Epidermal melanocyte (primary cell): ENCODE results near the gene KANTR.

Experiments
- DNase-seq: peaks from one replicate; pipeline ENCODE4 v3.0.0; 2011; ENCODE audit warnings: low spot score; ENCODE audit not compliant: insufficient read length

The KANTR gene

DNA sequence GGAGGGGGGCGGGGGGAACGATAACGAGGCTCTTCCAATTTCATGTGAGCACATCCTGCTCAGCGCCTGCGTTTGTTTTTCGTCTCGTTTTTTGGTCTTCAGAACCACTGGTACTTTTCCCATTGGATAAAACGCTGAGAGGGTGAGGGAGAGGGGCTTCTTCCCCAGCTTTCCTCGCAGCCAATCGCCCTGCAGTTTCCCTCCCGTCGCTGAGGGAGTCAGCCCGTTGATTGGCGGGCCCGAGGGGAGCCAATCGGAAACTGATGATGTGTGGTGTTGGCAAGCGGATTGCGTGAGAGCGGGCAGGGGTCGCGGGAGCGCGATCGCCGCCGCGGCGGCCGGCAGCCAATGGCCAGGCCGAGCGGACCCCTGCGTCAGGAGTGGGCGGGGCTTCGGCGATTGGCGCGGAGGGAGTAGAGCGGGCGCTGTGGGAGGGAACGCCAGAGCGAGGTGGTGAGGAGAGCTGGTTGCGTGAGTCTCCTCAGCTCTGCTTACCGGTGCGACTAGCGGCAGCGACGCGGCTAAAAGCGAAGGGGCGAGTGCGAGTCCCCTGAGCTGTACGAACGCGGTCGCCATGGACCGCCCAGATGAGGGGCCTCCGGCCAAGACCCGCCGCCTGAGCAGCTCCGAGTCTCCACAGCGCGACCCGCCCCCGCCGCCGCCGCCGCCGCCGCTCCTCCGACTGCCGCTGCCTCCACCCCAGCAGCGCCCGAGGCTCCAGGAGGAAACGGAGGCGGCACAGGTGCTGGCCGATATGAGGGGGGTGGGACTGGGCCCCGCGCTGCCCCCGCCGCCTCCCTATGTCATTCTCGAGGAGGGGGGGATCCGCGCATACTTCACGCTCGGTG is 11.8 kb upstream of the KANTR start, which contains the start of gene TSPYL2:
Gene TSPYL2 (plus strand): TSS at position 443 of the 848 bp plus-strand sequence. CDS start 132 bp downstream, at position 575.
- DNase-seq, result peak; percentile 85

DNA sequence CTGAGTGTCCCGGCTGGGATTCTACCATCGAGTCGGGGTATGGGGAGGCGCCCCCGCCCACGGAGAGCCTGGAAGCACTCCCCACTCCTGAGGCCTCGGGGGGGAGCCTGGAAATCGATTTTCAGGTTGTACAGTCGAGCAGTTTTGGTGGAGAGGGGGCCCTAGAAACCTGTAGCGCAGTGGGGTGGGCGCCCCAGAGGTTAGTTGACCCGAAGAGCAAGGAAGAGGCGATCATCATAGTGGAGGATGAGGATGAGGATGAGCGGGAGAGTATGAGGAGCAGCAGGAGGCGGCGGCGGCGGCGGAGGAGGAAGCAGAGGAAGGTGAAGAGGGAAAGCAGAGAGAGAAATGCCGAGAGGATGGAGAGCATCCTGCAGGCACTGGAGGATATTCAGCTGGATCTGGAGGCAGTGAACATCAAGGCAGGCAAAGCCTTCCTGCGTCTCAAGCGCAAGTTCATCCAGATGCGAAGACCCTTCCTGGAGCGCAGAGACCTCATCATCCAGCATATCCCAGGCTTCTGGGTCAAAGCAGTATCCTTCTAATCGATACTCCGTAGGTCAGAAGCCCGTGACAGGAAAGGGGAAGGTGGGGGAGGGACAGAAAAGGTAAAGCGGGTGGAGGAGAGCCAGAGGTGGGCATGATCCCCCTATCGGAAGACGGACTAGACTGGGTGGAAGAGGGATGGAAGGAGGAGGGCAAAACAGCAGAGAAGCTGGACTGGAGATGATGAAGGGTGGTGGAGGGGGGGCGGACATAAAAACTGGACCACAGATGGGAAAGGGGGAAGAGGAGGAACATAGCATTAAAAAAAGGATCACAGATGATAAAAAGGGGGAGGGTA is 10.9 kb upstream of the KANTR start:
- no peak for DNase-seq

DNA sequence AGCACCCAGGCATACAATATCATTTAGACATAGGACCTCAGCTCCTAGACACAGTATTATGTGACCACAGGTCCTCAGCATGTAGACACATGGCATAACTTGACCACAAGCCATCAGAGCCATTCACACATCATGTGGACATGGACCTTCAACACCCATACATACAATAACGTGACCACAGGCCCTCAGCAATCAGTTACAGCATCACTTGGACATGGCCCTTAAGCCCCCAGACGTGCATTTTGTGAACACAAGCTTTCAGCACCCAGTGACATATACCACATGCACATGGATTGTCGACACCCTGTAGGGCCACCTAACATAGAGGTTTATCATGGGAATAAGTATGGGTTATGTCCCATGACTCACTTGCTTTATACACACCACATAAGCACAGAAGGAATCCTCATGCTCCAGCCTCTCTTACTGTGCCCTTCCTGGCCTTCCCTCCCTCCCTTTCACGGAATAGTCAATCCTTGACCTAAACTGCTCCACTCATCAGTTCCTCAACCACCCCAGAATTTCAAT is 9.8 kb upstream of the KANTR start:
- no peak for DNase-seq

DNA sequence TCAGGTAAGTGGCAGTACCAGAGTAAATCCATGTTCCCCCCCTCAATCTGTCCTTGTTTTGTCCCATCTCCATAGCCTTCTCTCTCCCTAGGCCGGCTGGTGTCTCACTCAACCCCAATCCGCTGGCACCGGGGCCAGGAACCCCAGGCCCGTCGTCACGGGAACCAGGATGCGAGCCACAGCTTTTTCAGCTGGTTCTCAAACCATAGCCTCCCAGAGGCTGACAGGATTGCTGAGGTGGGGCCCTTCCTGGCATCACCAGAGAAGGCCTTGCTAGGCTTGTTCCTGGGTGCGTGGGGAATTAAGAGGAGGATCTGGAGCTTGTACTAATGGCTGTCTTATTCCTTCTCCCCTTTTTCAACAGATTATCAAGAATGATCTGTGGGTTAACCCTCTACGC is 9.1 kb upstream of the KANTR start:
- DNase-seq, result no peak

DNA sequence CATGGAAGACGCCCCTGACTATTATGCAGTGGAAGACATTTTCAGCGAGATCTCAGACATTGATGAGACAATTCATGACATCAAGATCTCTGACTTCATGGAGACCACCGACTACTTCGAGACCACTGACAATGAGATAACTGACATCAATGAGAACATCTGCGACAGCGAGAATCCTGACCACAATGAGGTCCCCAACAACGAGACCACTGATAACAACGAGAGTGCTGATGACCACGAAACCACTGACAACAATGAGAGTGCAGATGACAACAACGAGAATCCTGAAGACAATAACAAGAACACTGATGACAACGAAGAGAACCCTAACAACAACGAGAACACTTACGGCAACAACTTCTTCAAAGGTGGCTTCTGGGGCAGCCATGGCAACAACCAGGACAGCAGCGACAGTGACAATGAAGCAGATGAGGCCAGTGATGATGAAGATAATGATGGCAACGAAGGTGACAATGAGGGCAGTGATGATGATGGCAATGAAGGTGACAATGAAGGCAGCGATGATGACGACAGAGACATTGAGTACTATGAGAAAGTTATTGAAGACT is 8.2 kb upstream of the KANTR start:
- no peak for DNase-seq

DNA sequence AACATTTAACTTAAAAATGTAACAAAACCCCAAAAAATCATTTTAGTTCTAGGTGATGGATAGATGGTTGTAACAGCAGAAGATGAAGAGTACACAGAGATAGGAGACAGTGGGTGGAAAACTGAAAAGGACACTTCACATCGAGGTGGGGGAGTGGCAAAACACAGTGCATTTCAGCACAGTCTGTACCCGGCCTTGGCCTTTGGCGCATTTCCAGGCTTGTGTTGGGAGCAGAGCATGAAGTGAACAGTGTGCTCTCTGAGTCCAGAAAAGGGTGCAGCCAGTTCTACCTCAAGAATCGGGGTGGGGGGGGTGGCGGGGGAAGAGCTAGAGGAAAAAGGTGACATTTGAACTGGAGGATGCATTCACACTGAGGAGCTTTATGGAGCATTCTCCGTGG is 7.5 kb upstream of the KANTR start:
- DNase-seq, result no peak

DNA sequence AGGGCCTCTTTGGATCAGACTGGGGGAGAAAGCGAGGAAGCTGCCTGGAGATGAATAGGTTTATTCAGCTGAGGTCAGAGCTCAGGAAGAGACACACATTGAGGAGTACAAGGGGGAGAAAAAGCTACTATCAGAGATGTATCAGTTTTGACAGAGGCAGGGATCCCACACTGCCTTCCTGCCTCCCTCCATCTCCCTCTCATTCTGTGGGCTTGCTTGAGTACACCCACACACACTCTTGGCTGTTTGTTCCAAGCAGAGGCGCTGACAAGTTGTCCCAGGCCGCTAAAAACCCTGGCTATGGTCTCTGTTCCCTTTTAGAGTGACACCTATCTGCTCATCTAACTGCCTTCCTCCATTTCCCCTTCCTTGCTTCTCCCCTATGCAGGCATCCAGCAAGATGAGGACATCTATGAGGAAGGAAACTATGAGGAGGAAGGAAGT is 6.5 kb upstream of the KANTR start:
- no peak for DNase-seq

DNA sequence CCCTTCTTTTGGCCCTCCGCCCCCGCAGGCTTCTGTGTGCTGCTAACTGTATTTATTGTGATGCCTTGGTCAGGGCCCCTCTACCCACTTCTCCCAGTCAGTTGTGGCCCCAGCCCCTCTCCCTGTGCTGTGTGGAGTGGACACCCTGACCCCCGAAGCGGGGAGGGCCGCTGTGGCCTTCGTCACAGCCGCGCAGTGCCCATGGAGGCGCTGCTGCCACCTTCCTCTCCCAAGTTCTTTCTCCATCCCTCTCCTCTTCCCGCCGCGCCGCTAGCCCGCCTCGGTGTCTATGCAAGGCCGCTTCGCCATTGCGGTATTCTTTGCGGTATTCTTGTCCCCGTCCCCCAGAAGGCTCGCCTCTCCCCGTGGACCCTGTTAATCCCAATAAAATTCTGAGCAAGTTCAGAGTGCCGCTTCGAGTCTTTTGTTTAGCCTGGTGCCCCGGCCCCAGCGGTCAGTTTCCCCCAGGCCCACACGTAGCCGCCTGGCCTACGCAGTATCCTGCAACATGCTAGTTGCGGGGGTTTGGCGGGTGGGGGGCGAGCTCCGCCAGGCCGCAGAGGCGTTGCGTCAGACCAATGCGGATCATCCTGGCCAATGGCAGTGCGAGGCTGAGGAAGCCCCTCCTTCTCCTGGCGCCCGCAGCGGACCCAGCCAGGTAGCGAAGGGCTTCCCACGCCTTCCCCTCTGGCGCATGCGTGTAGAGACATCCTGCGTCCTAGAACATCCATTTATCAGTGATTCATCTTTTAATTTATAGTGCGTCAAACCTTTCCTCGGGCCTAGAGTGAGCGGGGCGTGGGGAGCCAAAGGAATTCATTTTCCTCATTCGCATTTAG is 5.6 kb upstream of the KANTR start:
- DNase-seq, result no peak

DNA sequence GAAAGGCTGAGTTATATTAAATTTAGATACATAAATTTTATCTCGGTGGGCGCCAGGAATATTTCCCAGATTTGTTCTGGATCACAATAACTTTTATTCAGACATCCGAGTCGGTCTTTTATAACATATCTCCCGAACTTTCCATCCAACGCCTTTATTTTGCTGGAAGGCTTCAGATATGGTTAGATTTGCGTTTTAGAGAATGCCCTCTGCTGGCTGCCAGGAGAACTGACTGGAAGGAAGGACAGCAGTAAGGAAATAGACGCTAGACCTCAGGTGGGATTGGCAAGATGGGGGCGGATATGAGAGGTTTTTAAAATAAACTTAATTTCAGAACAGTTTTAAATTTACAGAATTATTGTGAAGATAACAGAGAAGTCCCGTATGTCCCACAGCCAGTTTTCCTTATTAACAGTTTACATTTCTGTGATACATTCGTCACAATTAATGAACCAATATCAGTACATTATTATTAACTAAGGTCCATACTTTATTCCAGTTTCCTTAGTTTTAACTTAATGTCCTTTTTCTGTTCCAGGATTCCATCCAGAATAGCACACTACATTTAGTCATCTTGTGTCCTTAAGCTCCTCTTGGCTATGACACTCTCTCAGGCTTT is 4.6 kb upstream of the KANTR start:
- DNase-seq, result peak; percentile 56

DNA sequence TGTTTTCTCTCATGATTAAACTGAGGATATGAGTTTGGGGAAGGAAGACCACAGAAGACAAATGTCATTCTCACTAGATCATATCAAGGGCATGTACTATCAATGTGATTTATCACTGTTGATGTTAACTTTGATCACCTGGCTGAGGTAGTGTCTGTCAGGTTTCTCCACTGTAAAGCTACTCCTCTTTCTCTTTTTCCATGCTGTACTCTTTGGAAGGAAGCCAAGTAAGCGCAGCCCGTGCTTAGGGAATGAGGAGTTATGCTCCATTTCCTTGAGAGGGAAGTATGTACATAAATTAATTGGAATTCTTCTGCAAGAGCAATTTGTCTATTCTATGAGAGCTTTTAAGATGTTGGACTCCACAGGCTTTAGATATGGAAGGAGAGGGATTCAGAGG is 4.0 kb upstream of the KANTR start:
- DNase-seq, result no peak

DNA sequence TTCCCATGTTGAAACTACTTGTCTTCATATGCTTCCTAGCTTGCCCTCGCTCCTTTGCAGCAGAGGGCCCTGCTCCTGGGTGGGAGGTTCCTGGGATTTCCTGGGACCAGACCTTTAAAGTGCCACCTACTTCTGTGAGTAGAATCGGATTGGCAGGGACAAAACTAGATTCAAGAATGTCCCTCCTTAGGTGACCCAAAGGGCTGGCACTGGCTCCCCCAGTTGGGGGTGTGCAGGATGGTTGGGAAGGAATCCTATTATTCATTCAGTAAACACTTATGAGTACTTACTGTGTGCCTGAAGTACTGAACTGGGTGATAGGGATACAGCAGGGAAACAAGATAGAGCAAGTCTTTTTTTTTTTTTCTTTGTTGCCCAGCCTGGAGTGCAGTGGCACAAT is 2.6 kb upstream of the KANTR start:
- no peak for DNase-seq

DNA sequence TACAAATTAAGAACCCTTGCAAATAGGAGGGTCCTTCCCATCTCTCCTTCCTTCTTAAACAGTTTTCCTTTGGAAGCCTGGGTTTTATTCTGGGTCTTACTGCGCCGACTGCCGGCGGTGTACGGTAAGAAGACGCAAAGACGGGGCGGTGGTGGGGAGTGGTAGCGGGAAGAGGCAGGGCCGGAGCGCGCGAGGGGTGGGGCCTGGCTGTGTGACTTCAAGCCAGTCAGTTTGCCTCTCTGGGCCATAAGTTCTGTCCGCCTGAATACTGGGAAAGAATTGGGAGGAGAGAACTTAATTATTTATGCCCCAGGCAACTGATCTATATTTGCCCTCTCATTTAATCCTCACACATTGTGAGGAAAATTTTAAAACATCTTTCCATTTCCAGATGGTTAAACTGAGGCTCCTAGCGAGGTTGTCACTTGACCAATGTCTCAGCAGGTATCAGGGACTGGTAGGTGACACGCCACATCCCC is 726 bp upstream of the KANTR start:
- peak; percentile 20 for DNase-seq

DNA sequence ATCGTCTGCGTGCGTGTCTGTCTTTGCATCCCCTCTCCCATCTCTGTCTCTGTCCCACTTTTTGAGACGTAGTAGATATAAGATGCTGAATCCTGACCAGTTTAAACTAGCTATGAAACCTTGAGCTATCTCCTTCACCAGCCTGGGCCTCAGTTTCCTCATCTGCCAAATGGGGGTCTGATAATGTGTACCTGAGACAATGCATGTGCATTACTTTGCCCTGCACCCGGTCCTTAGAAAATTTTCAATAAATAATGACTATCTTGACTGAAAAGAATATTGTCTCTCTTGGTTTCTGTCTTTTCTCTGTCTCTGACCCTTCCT is 602 bp downstream of the KANTR start:
- DNase-seq, result no peak

DNA sequence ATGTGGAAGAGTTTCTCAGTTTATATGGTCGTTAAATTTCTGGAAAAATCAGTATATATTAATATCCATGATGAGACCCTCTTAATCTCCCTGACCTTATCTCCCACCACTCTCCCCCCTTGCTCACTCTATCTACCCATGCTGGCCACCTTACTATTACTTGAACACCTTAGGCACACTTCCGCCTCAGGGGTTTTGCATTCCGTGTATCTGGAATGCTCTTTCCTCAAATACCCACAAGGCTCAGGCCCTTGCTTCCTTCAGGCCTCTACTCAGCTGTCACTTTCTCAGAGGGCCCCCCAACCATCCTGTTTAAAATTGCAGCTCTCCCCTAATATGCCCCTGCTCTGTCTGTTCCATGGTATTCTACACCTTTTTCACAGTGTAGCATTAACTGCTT is 1.9 kb downstream of the KANTR start:
- DNase-seq, result no peak

DNA sequence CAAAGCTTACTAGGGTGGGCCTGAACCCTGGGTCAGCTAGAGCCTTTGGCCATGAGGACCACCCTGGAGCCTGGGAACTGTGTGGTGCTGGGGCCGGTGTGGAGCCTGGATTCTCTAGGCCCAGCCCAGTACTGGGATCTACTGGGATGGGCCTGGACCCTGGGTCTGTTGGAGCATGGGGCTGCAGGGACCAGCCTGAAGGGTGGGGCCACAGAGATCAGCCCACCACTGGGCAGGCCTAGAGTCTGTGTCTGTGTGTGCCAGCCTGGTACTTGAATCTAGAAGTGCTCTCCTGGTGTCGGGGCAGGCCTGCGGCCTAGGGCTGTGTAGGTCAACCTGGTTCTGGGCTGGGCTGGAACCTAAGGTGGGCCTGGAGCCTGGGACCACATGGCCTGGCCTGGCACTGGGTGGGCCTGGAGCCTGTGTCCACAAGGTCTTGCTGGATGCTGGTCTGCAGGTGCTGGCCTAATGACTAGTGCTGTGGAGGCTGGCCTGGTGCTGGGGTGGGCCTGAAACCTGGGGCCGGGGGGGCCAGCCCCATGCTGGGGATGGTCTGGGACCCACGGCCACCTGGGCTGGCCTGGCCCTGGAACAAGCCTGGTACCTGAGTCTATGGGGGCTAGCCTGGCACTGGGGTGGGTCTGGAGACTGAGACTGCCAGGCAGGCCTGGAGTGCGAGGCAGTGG is 21.1 kb downstream of the KANTR start:
- DNase-seq, result no peak

DNA sequence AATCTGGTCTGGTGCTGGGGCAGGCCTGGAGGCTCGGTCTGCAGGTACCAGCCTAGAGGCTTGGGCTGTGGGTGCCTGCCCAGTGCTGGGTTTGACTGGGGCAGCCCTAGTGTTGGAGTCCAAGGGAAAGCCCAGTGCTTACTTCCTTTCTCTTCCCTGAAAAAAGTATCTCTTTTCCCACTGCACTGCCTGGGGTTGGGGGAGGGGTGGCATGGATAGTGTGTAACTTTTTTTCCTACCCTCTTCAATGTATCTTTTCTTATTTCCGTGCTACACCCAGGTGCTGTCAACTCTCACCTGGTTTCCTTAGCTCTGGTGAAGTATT is 21.6 kb downstream of the KANTR start:
- no peak for DNase-seq

DNA sequence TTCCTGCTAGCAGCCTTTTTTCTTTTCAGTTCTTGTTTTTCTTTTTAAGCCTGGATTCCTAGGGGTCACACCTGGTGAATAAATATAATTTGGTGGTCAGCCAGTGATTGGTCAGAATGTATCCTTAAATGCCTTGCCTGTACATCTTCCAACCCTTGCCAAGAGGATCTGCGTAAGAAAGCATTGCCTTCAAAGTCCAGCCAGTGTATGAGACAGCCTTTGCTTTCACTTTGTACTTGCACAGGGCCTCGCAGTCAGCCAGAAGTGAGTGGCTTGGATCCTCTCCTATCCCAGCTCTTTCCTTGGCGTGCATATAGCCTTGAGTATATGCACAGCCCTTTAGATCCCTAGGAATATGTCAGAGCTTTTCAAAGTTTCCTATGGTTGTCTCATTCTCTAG is 22.2 kb downstream of the KANTR start:
- no peak for DNase-seq

DNA sequence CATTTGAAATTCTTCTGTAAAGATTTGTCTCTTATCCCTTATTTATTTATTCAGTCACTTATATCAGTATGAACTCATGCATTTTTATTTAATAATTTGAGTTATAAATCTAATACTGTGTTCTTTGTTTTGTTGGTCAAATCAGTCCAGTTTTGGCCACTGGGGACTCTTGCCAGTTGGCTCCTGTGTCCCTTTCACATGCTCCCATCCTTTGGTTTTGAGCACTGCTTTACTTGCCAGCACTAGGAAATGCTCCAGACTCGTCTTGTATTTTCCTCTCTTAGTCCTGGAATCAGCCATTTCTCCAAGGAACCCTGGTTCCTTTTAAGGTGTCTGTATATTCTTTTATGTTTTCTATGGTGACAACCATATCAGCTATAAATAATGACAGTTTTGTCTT is 28.1 kb downstream of the KANTR start:
- DNase-seq, result no peak

DNA sequence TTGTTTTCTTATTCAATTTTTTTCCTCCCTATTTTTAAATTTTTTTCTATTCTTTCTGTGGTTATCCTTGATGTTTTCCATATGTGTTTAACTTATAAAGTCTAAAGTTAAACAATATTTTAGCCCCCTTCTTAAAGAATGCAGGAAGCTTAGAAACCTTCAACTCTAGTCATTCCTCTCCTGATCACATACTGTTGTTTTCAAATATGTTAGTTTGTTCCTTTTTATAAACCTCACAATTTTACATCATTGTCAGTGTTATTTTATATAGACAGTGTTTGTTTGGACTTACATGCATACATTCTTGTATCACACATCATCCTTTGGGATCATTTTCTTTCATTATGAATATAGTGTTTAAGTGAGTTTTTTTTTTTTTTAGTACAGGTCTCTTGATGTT is 31.6 kb downstream of the KANTR start:
- DNase-seq, result no peak

DNA sequence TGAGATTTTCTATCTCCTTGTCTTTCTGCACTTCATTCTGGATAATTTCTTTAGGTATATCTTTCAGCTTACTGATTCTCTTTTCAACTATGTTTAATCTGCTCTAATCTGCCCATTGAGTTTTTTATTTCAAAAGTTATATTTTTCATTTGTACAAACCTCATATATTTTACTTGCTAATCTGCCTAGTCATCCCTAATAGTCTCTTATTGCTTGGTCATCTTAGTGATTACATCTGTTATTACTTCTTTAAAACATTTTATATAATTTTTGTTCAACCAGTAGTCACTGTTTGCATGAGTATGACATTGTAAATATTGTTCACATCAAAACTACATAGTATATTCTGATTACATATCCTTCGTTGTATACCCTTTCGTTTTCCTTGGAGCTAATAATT is 32.4 kb downstream of the KANTR start:
- DNase-seq, result no peak
